GM12801 (cell line): Measurements from ENCODE around the gene SLIT1.

Source experiments
- CTCF ChIP-seq: IDR thresholded peaks from one replicate; pipeline ENCODE4 v1.5.1; 2011; ENCODE audit warnings: control low read depth; ENCODE audit not compliant: insufficient read length; ENCODE audit errors: extremely low read depth

Gene SLIT1

GRCh38 chr10:97063983-97064837, 121.5 kb downstream of the SLIT1 start:
- no peak for TF ChIP-seq CTCF

GRCh38 chr10:97063271-97063982, 122.3 kb downstream of the SLIT1 start:
- TF ChIP-seq CTCF: no peak

GRCh38 chr10:97062456-97062855, 123.3 kb downstream of the SLIT1 start:
- no peak for TF ChIP-seq CTCF

GRCh38 chr10:97062046-97062445, 123.7 kb downstream of the SLIT1 start:
- no peak for TF ChIP-seq CTCF

GRCh38 chr10:97061423-97061822, 124.3 kb downstream of the SLIT1 start:
- no peak for TF ChIP-seq CTCF

- no peak for TF ChIP-seq CTCF
These were observed 125.2 kb downstream of the SLIT1 start for GRCh38 chr10:97060441-97061084.

GRCh38 chr10:97059872-97060205, 125.9 kb downstream of the SLIT1 start:
- TF ChIP-seq CTCF: no peak
